GM19043 (cell line): Measurements from ENCODE around the gene MEF2A.
A peak's percentile ranks its signal among the peaks of the same experiment; 100 is the strongest.
"Not testable (repeated sequence)": the region's sequence is repeated elsewhere in the genome, so short reads cannot be mapped to it uniquely, and the experiment has no call there.

Source experiments
- ATAC-seq: cut with Tn5 transposase; IDR thresholded peaks from one replicate; pipeline ENCODE4 v1.9.1; 2021; ENCODE audit warnings: low read depth; ENCODE audit not compliant: unreplicated experiment

MEF2A gene

GRCh38 chr15:99565299-99566156 is at the start of gene MEF2A:
Gene MEF2A (plus strand): TSS chr15:99565984. CDS start chr15:99633120, 67,136 bp downstream.
- ATAC-seq: peak; percentile 32

- no peak for ATAC-seq
Observed at GRCh38 chr15:99518191-99518590, 47.6 kb upstream of the MEF2A start.

GRCh38 chr15:99519366-99519765 is 46.4 kb upstream of the MEF2A start:
- not testable (repeated sequence) for ATAC-seq

GRCh38 chr15:99522288-99522687 is 43.5 kb upstream of the MEF2A start:
- ATAC-seq: no peak

GRCh38 chr15:99526176-99526575 is 39.6 kb upstream of the MEF2A start:
- ATAC-seq: no peak

GRCh38 chr15:99526671-99527070 is 39.1 kb upstream of the MEF2A start:
- ATAC-seq: no peak

GRCh38 chr15:99536422-99537040 is 29.3 kb upstream of the MEF2A start:
- ATAC-seq: no peak

GRCh38 chr15:99537344-99537743 is 28.4 kb upstream of the MEF2A start:
- ATAC-seq: no peak

- no peak for ATAC-seq
Observed at GRCh38 chr15:99538261-99538660, 27.5 kb upstream of the MEF2A start.

GRCh38 chr15:99542828-99543227 is 23.0 kb upstream of the MEF2A start:
- no peak for ATAC-seq

GRCh38 chr15:99545605-99546004 is 20.2 kb upstream of the MEF2A start:
- no peak for ATAC-seq

GRCh38 chr15:99546441-99547100 is 19.2 kb upstream of the MEF2A start:
- ATAC-seq: no peak

- no peak for ATAC-seq
Observed at GRCh38 chr15:99547517-99547916, 18.3 kb upstream of the MEF2A start.

GRCh38 chr15:99550077-99550476 is 15.7 kb upstream of the MEF2A start:
- ATAC-seq: no peak

GRCh38 chr15:99552111-99552510 is 13.7 kb upstream of the MEF2A start:
- ATAC-seq: no peak

GRCh38 chr15:99554880-99555488 is 10.8 kb upstream of the MEF2A start:
- no peak for ATAC-seq

GRCh38 chr15:99556011-99556410 is 9.8 kb upstream of the MEF2A start:
- no peak for ATAC-seq

- no peak for ATAC-seq
Observed at GRCh38 chr15:99556578-99556977, 9.2 kb upstream of the MEF2A start.

- no peak for ATAC-seq
Observed at GRCh38 chr15:99558084-99558483, 7.7 kb upstream of the MEF2A start.

GRCh38 chr15:99558571-99558970 is 7.2 kb upstream of the MEF2A start:
- ATAC-seq: no peak
